ENCODE measurements around the gene TLL1. TPM values are rescaled to one million over a fixed set of nuclear protein-coding genes. Genes with fewer than 3 reads are reported as not detected.

TLL1 gene
- total and polyA plus RNA-seq, 4 donors: 1.2 to 6.9 (median 3.2) TPM

DNA sequence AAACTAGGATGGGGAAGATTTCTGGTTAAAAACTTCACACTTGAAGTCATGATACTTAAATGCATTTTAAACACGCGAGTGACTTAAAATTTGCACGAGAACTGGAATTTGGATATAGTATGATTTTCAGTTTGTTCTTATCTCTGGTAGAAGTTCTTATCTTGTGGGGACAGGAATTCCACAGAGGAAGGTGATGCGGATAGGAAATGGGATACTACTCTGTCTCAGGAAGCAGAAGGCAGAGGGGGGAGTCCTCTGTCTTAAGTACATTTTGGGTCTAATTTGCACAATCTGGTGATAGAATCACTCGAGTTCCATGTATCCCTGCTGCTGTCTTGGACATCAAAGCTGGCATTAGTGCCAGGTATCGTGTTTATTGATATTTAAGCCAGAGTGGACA is 53.3 kb downstream of the TLL1 start:
- no peaks in the 10 kb centered on the region for H3K4me1 ChIP-seq (ENCODE audit: control insufficient read depth, insufficient read depth, low read length)
- DNase-seq (ENCODE audit: low read depth in 4 of 6, low spot score in 6 of 6): no peak
- 82% methylated on average over 4 of the region's 6 CpGs for WGBS (ENCODE audit: insufficient coverage)

GRCh38 chr4:165927366-165927765 is 54.3 kb downstream of the TLL1 start:
- no peak for DNase-seq (ENCODE audit: low read depth in 4 of 6, low spot score in 6 of 6)
- 100% methylated on average over 3 of the region's 3 CpGs for WGBS (ENCODE audit: insufficient coverage)
- Histone ChIP-seq H3K27ac (ENCODE audit: low read depth, low read length) (no peak overlapping the region), H3K4me1 (ENCODE audit: control insufficient read depth, insufficient read depth, low read length) (no peaks in the 10 kb centered on the region), H3K27me3 (ENCODE audit: control insufficient read depth, insufficient read depth, low read length) (no peaks in the 10 kb centered on the region), H3K9me3 (ENCODE audit: control insufficient read depth, insufficient read depth, low read length) (no peaks in the 10 kb centered on the region), H3K4me3 (ENCODE audit: low read depth, low read length) (no peak overlapping the region), H3K36me3 (ENCODE audit: control insufficient read depth, insufficient read depth, low read length) (no peaks in the 10 kb centered on the region)

More for the DNA sequence above, 53.3 kb downstream of the TLL1 start:
- Histone ChIP-seq H3K27ac (ENCODE audit: low read depth, low read length) (no peak overlapping the region), H3K4me3 (ENCODE audit: low read depth, low read length) (no peak overlapping the region), H3K36me3 (ENCODE audit: control insufficient read depth, insufficient read depth, low read length) (no peaks in the 10 kb centered on the region), H3K9me3 (ENCODE audit: control insufficient read depth, insufficient read depth, low read length) (no peaks in the 10 kb centered on the region), H3K27me3 (ENCODE audit: control insufficient read depth, insufficient read depth, low read length) (no peaks in the 10 kb centered on the region)

- H3K27ac ChIP-seq (ENCODE audit: low read depth, low read length): no peak overlapping the region
- no CpG with 5 or more reads among the region's 3 CpGs for WGBS (ENCODE audit: insufficient coverage)
- no peaks in the 10 kb centered on the region for H3K9me3 ChIP-seq (ENCODE audit: control insufficient read depth, insufficient read depth, low read length)
- no peaks in the 10 kb centered on the region for H3K4me1 ChIP-seq (ENCODE audit: control insufficient read depth, insufficient read depth, low read length)
- H3K36me3 ChIP-seq (ENCODE audit: control insufficient read depth, insufficient read depth, low read length): no peaks in the 10 kb centered on the region
- DNase-seq (ENCODE audit: low read depth in 4 of 6, low spot score in 6 of 6): no peak
- no peaks in the 10 kb centered on the region for H3K27me3 ChIP-seq (ENCODE audit: control insufficient read depth, insufficient read depth, low read length)
- H3K4me3 ChIP-seq (ENCODE audit: low read depth, low read length): no peak overlapping the region
These were observed 54.8 kb downstream of the TLL1 start for GRCh38 chr4:165927815-165928214.

GRCh38 chr4:165928601-165929000 is 55.6 kb downstream of the TLL1 start:
- Histone ChIP-seq H3K4me1 (ENCODE audit: control insufficient read depth, insufficient read depth, low read length) (no peaks in the 10 kb centered on the region), H3K36me3 (ENCODE audit: control insufficient read depth, insufficient read depth, low read length) (no peaks in the 10 kb centered on the region), H3K27ac (ENCODE audit: low read depth, low read length) (no peak overlapping the region), H3K4me3 (ENCODE audit: low read depth, low read length) (no peak overlapping the region), H3K27me3 (ENCODE audit: control insufficient read depth, insufficient read depth, low read length) (no peaks in the 10 kb centered on the region), H3K9me3 (ENCODE audit: control insufficient read depth, insufficient read depth, low read length) (no peaks in the 10 kb centered on the region)
- no peak for DNase-seq (ENCODE audit: low read depth in 4 of 6, low spot score in 6 of 6)
- 100% methylated on average over 1 of the region's 2 CpGs for WGBS (ENCODE audit: insufficient coverage)

DNA sequence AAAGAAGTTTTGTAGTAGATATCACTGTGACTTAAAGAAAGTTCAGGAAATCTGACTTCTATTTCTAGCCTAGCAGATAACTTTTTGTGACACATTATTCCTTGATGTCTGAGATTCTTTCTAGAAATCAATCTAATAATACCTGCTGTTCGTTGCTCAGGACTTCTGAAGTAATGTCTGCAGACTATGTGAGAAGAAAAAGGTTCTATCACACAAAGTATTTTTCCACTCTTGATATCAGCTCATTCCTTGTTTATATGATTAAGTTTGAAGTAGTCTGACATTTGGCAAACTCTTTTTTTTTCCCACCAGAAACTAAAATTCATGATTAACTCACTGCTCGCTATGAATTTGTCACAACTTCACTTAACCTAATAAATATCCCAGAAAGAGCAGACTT is 56.6 kb downstream of the TLL1 start:
- no peaks in the 10 kb centered on the region for H3K27me3 ChIP-seq (ENCODE audit: control insufficient read depth, insufficient read depth, low read length)
- H3K27ac ChIP-seq (ENCODE audit: low read depth, low read length): no peak overlapping the region
- no peaks in the 10 kb centered on the region for H3K4me1 ChIP-seq (ENCODE audit: control insufficient read depth, insufficient read depth, low read length)
- no peaks in the 10 kb centered on the region for H3K9me3 ChIP-seq (ENCODE audit: control insufficient read depth, insufficient read depth, low read length)
- no peak for DNase-seq (ENCODE audit: low read depth in 4 of 6, low spot score in 6 of 6)
- WGBS (ENCODE audit: insufficient coverage): no CpG with 5 or more reads among the region's 2 CpGs
- H3K36me3 ChIP-seq (ENCODE audit: control insufficient read depth, insufficient read depth, low read length): no peaks in the 10 kb centered on the region
- H3K4me3 ChIP-seq (ENCODE audit: low read depth, low read length): no peak overlapping the region

GRCh38 chr4:165931741-165932140 is 58.7 kb downstream of the TLL1 start:
- Histone ChIP-seq H3K4me1 (ENCODE audit: control insufficient read depth, insufficient read depth, low read length) (no peaks in the 10 kb centered on the region), H3K4me3 (ENCODE audit: low read depth, low read length) (no peak overlapping the region), H3K27ac (ENCODE audit: low read depth, low read length) (no peak overlapping the region), H3K9me3 (ENCODE audit: control insufficient read depth, insufficient read depth, low read length) (no peaks in the 10 kb centered on the region), H3K36me3 (ENCODE audit: control insufficient read depth, insufficient read depth, low read length) (no peaks in the 10 kb centered on the region), H3K27me3 (ENCODE audit: control insufficient read depth, insufficient read depth, low read length) (no peaks in the 10 kb centered on the region)
- DNase-seq (ENCODE audit: low read depth in 4 of 6, low spot score in 6 of 6): no peak
- 93% methylated on average over 3 of the region's 5 CpGs for WGBS (ENCODE audit: insufficient coverage)

- WGBS (ENCODE audit: insufficient coverage): 100% methylated on average over 2 of the region's 4 CpGs
- no peak overlapping the region for H3K4me3 ChIP-seq (ENCODE audit: low read depth, low read length)
- no peak overlapping the region for H3K27ac ChIP-seq (ENCODE audit: low read depth, low read length)
- H3K36me3 ChIP-seq (ENCODE audit: control insufficient read depth, insufficient read depth, low read length): no peaks in the 10 kb centered on the region
- no peak for DNase-seq (ENCODE audit: low read depth in 4 of 6, low spot score in 6 of 6)
- no peaks in the 10 kb centered on the region for H3K4me1 ChIP-seq (ENCODE audit: control insufficient read depth, insufficient read depth, low read length)
- no peaks in the 10 kb centered on the region for H3K9me3 ChIP-seq (ENCODE audit: control insufficient read depth, insufficient read depth, low read length)
- H3K27me3 ChIP-seq (ENCODE audit: control insufficient read depth, insufficient read depth, low read length): no peaks in the 10 kb centered on the region
These were observed 71.9 kb downstream of the TLL1 start for GRCh38 chr4:165944900-165945299.

DNA sequence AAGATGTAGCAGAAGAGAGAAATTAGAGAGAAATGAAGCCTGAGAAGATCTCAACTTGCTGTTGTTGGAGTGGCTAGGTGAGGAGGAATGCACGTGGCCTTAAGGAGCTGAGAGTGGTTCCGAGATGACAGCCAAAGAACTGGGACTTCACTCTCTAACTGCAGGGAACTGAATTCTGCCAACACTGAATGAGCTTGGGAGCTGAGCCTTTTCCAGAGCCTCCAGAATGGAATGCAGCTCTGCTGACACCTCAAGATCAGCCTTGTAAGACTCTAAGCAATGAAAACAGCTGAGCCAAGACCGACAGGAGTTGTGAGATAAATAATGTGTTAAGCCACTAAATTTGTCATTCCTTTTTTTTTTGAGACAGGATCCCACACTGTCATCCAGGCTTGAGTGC is 73.0 kb downstream of the TLL1 start:
- Histone ChIP-seq H3K27ac (ENCODE audit: low read depth, low read length) (no peak overlapping the region), H3K27me3 (ENCODE audit: control insufficient read depth, insufficient read depth, low read length) (no peaks in the 10 kb centered on the region), H3K9me3 (ENCODE audit: control insufficient read depth, insufficient read depth, low read length) (no peaks in the 10 kb centered on the region), H3K36me3 (ENCODE audit: control insufficient read depth, insufficient read depth, low read length) (no peaks in the 10 kb centered on the region), H3K4me3 (ENCODE audit: low read depth, low read length) (no peak overlapping the region), H3K4me1 (ENCODE audit: control insufficient read depth, insufficient read depth, low read length) (no peaks in the 10 kb centered on the region)
- DNase-seq (ENCODE audit: low read depth in 4 of 6, low spot score in 6 of 6): peak in 1 of 6 donors; percentile 24
- WGBS (ENCODE audit: insufficient coverage): 74% methylated on average over 2 of the region's 3 CpGs

DNA sequence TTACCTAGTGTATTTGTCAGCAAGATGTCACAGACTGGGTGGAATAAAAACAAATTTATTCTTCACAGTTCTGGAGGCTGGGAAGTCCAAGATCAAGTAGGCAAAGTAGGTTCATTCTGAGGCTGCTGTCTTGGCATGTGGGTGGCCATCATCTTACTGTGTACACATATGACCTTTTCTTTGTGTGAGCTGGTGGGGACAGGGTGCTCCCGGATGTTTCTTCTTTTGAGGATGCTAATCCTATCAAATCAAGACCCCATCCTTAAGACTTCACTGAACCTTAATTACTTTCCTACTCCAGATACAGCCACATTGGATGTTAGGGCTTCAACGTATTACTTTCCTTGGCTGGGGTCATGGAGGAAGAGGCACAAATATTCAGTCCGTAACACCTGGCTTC is 74.0 kb downstream of the TLL1 start:
- H3K4me1 ChIP-seq (ENCODE audit: control insufficient read depth, insufficient read depth, low read length): no peaks in the 10 kb centered on the region
- WGBS (ENCODE audit: insufficient coverage): no CpG with 5 or more reads among the region's 3 CpGs
- DNase-seq (ENCODE audit: low read depth in 4 of 6, low spot score in 6 of 6): no peak
- H3K27me3 ChIP-seq (ENCODE audit: control insufficient read depth, insufficient read depth, low read length): no peaks in the 10 kb centered on the region
- H3K4me3 ChIP-seq (ENCODE audit: low read depth, low read length): no peak overlapping the region
- no peaks in the 10 kb centered on the region for H3K36me3 ChIP-seq (ENCODE audit: control insufficient read depth, insufficient read depth, low read length)
- no peak overlapping the region for H3K27ac ChIP-seq (ENCODE audit: low read depth, low read length)
- H3K9me3 ChIP-seq (ENCODE audit: control insufficient read depth, insufficient read depth, low read length): no peaks in the 10 kb centered on the region

GRCh38 chr4:165953181-165953580 is 80.1 kb downstream of the TLL1 start:
- peak in 2 of 6 donors; percentile 29 to 48 for DNase-seq (ENCODE audit: low read depth in 4 of 6, low spot score in 6 of 6)
- WGBS (ENCODE audit: insufficient coverage): 83% methylated on average over 1 of the region's 4 CpGs

More at GRCh38 chr4:165953181-165953580, 80.1 kb downstream of the TLL1 start:
- no peak overlapping the region for H3K4me3 ChIP-seq (ENCODE audit: low read depth, low read length)
- no peak overlapping the region for H3K27ac ChIP-seq (ENCODE audit: low read depth, low read length)
- no peaks in the 10 kb centered on the region for H3K4me1 ChIP-seq (ENCODE audit: control insufficient read depth, insufficient read depth, low read length)
- H3K27me3 ChIP-seq (ENCODE audit: control insufficient read depth, insufficient read depth, low read length): no peaks in the 10 kb centered on the region
- H3K36me3 ChIP-seq (ENCODE audit: control insufficient read depth, insufficient read depth, low read length): no peaks in the 10 kb centered on the region
- no peaks in the 10 kb centered on the region for H3K9me3 ChIP-seq (ENCODE audit: control insufficient read depth, insufficient read depth, low read length)
